Skin epidermis (tissue), 12 donors: ENCODE measurements around the gene NPSR1.
"Not testable (repeated sequence)": the region's sequence is repeated elsewhere in the genome, so short reads cannot be mapped to it uniquely, and the experiment has no call there.

Source experiments
- H3K27ac ChIP-seq, 21 experiments: fragments of 200-600 bp; sonication (generic) in 11 of 21; one replicate each; pipeline ENCODE4 v1.5.0; 2020; ENCODE audit warnings: mild to moderate bottlenecking in 3 of 21, inconsistent platforms in 2 of 21, moderate library complexity in 2 of 21
- H3K4me3 ChIP-seq, 7 experiments: fragments of 200-600 bp; sonication (generic) in 2 of 7; one replicate each; pipeline ENCODE4 v1.5.0; 2020; ENCODE audit warnings: inconsistent platforms in 2 of 7, mild to moderate bottlenecking in 2 of 7, moderate library complexity in 1 of 7

The NPSR1 gene

GRCh38 chr7:34849986-34850385 lies 192.0 kb downstream of the NPSR1 start:
- no peak overlapping the region for H3K27ac ChIP-seq
- no peak overlapping the region for H3K4me3 ChIP-seq

GRCh38 chr7:34850681-34851080 lies 192.7 kb downstream of the NPSR1 start:
- H3K27ac ChIP-seq: no peak overlapping the region
- H3K4me3 ChIP-seq: no peak overlapping the region

GRCh38 chr7:34851431-34851830 lies 193.4 kb downstream of the NPSR1 start:
- no peak overlapping the region for H3K4me3 ChIP-seq
- no peak overlapping the region for H3K27ac ChIP-seq

GRCh38 chr7:34858444-34858843 lies 200.4 kb downstream of the NPSR1 start:
- not testable (repeated sequence) for H3K27ac ChIP-seq, H3K4me3 ChIP-seq

- H3K4me3 ChIP-seq, H3K27ac ChIP-seq: not testable (repeated sequence)
Measured at GRCh38 chr7:34859281-34859680, 201.3 kb downstream of the NPSR1 start.

GRCh38 chr7:34866222-34866621 lies 208.2 kb downstream of the NPSR1 start:
- H3K27ac ChIP-seq, H3K4me3 ChIP-seq: not testable (repeated sequence)

GRCh38 chr7:34867341-34867740 lies 209.3 kb downstream of the NPSR1 start:
- H3K27ac ChIP-seq, H3K4me3 ChIP-seq: not testable (repeated sequence)

- H3K4me3 ChIP-seq, H3K27ac ChIP-seq: not testable (repeated sequence)
Measured at GRCh38 chr7:34868602-34869001, 210.6 kb downstream of the NPSR1 start.

GRCh38 chr7:34869057-34869456 lies 211.0 kb downstream of the NPSR1 start:
- Histone ChIP-seq H3K27ac (no peak overlapping the region), H3K4me3 (no peak overlapping the region)

GRCh38 chr7:34870041-34870440 lies 212.0 kb downstream of the NPSR1 start:
- H3K27ac ChIP-seq, H3K4me3 ChIP-seq: not testable (repeated sequence)

- H3K27ac ChIP-seq, H3K4me3 ChIP-seq: not testable (repeated sequence)
Measured at GRCh38 chr7:34874329-34874728, 216.3 kb downstream of the NPSR1 start.

- no peak overlapping the region for H3K27ac ChIP-seq
- no peak overlapping the region for H3K4me3 ChIP-seq
Measured at GRCh38 chr7:34875481-34875880, 217.5 kb downstream of the NPSR1 start.

GRCh38 chr7:34878944-34879735 lies 221.1 kb downstream of the NPSR1 start:
- not testable (repeated sequence) for H3K27ac ChIP-seq, H3K4me3 ChIP-seq

- Histone ChIP-seq H3K27ac (no peak overlapping the region), H3K4me3 (no peak overlapping the region)
Measured at GRCh38 chr7:34879871-34880270, 221.9 kb downstream of the NPSR1 start.

GRCh38 chr7:34883855-34884254 lies 225.8 kb downstream of the NPSR1 start:
- H3K4me3 ChIP-seq, H3K27ac ChIP-seq: not testable (repeated sequence)

GRCh38 chr7:34886856-34887255 lies 228.8 kb downstream of the NPSR1 start:
- Histone ChIP-seq H3K4me3 (no peak overlapping the region), H3K27ac (no peak overlapping the region)

- H3K27ac ChIP-seq: no peak overlapping the region
- H3K4me3 ChIP-seq: no peak overlapping the region
Measured at GRCh38 chr7:34889951-34890350, 231.9 kb downstream of the NPSR1 start.

- no peak overlapping the region for H3K27ac ChIP-seq
- H3K4me3 ChIP-seq: no peak overlapping the region
Measured at GRCh38 chr7:34895202-34895601, 237.2 kb downstream of the NPSR1 start.
